HCT116 (cell line): ENCODE results near the gene KMT2D. TPM values are rescaled to one million over a fixed set of nuclear protein-coding genes. Genes with fewer than 3 reads are reported as not detected.

ENCODE experiments used
- ATAC-seq: fragments of 200-7000 bp; cut with Tn5 transposase; 2 replicates; pipeline ENCODE4 v1.9.1; 2020; ENCODE audit warnings: mild to moderate bottlenecking, moderate library complexity
- BruUV-seq: library from RNA; stranded (reverse); fragments of 400-500 nt; replicated peaks from 2 replicates; lab custom pipeline; 2021; lab: Mats Ljungman, UMichigan
- CTCF ChIA-PET: fragments of 300-600 bp; sonication (Branson Sonifier 250); formaldehyde crosslinking; loops from one replicate; lab custom pipeline; 2021; ENCODE audit warnings: antibody characterized with exemption; lab: Charles Lee
- POLR2A ChIA-PET: fragments of 300-600, 350-600 bp; sonication (Branson Sonifier 250); formaldehyde crosslinking; loops from one replicate; lab custom pipeline; 2021; ENCODE audit warnings: antibody characterized with exemption; lab: Charles Lee
- RAD21 ChIA-PET, 2 experiments: fragments of 300-600 bp; sonication (Branson Sonifier 250); formaldehyde crosslinking; loops; one replicate each; lab custom pipeline; 2023; ENCODE audit warnings: low total read pairs in 2 of 2; ENCODE audit not compliant: uncharacterized antibody in 2 of 2, unreplicated experiment in 2 of 2, low non-redundant PET in 1 of 2; lab: Charles Lee
- DNase-seq: peaks from one replicate; pipeline ENCODE4 v3.0.0-alpha.2; 2010; ENCODE audit warnings: low read depth, low spot score
- H2AFZ ChIP-seq: fragments of 200-600 bp; shearing (Covaris generic), sonication (generic); 2 replicates; pipeline ENCODE4 v1.6.1; 2017; ENCODE audit warnings: low read depth, mixed run types, mixed read lengths, antibody characterized with exemption, low read length; ENCODE audit not compliant: poor library complexity, severe bottlenecking
- H3K27ac ChIP-seq: 2 replicates; pipeline ENCODE4 v1.5.1; 2012; ENCODE audit warnings: low read depth, low read length
- H3K27me3 ChIP-seq: fragments of 200-600 bp; sonication (generic); 2 replicates; pipeline ENCODE4 v1.6.1; 2016; ENCODE audit warnings: mixed run types, low read length, mixed read lengths; ENCODE audit not compliant: insufficient read depth
- H3K36me3 ChIP-seq, 2 experiments: fragments of 200-500 bp in 1 of 2; fragments of 200-600 bp in 1 of 2; sonication (Bioruptor generic) in 1 of 2; sonication (generic) in 1 of 2; 2 replicates each; pipeline versions ENCODE4 v1.5.1 to v1.6.1; 2014 to 2016; ENCODE audit warnings: low read length in 2 of 2, inconsistent platforms in 1 of 2, mixed read lengths in 1 of 2, mixed run types in 1 of 2; ENCODE audit not compliant: insufficient read depth in 2 of 2, control insufficient read depth in 1 of 2
- H3K4me1 ChIP-seq, 2 experiments: fragments of 200-600 bp in 1 of 2; sonication (generic) in 1 of 2; 2 replicates each; pipeline versions ENCODE4 v1.5.1 to v1.6.1; 2012 to 2017; ENCODE audit warnings: low read length in 2 of 2, inconsistent platforms in 1 of 2, mild to moderate bottlenecking in 1 of 2, mixed read lengths in 1 of 2, mixed run types in 1 of 2, moderate library complexity in 1 of 2; ENCODE audit not compliant: insufficient read depth in 2 of 2, control insufficient read depth in 1 of 2
- H3K4me2 ChIP-seq: fragments of 200-600 bp; sonication (generic); 2 replicates; pipeline ENCODE4 v1.6.1; 2017; ENCODE audit warnings: mixed run types, low read length, mixed read lengths
- H3K4me3 ChIP-seq, 2 experiments: fragments of 200-600 bp in 1 of 2; sonication (generic) in 1 of 2; replicated peaks in 1 of 2; 2 replicates each; pipeline ENCODE4 v1.5.1; 2011 to 2016; ENCODE audit warnings: low read length in 2 of 2, control low read depth in 1 of 2, low read depth in 1 of 2, mild to moderate bottlenecking in 1 of 2, mixed read lengths in 1 of 2, mixed run types in 1 of 2
- H3K79me2 ChIP-seq: fragments of 200-600 bp; sonication (generic); 2 replicates; pipeline ENCODE4 v1.6.1; 2017; ENCODE audit warnings: mild to moderate bottlenecking, mixed run types, low read length, moderate library complexity, mixed read lengths; ENCODE audit not compliant: insufficient read depth
- H3K9ac ChIP-seq: fragments of 200-600 bp; sonication (generic); 2 replicates; pipeline ENCODE4 v1.6.1; 2016; ENCODE audit warnings: low read length, mixed read lengths
- H3K9me2 ChIP-seq: fragments of 200-600 bp; sonication (generic), shearing (Covaris generic); 2 replicates; pipeline ENCODE4 v1.6.1; 2017; ENCODE audit warnings: mixed run types, mild to moderate bottlenecking, moderate library complexity; ENCODE audit not compliant: insufficient read depth
- H3K9me3 ChIP-seq, 2 experiments: fragments of 200-500 bp in 1 of 2; fragments of 200-600 bp in 1 of 2; sonication (Bioruptor generic) in 1 of 2; sonication (generic) in 1 of 2; 2 replicates each; pipeline ENCODE4 v1.6.1; 2014 to 2017; ENCODE audit warnings: low read length in 2 of 2, mixed read lengths in 2 of 2, inconsistent platforms in 1 of 2, low read depth in 1 of 2, mild to moderate bottlenecking in 1 of 2, mixed run types in 1 of 2, moderate library complexity in 1 of 2; ENCODE audit not compliant: control insufficient read depth in 1 of 2, insufficient read depth in 1 of 2
- H4K20me1 ChIP-seq: fragments of 200-600 bp; sonication (generic), shearing (Covaris generic); 2 replicates; pipeline ENCODE4 v1.6.1; 2017; ENCODE audit warnings: mixed run types, mild to moderate bottlenecking, moderate library complexity; ENCODE audit not compliant: insufficient read depth
- CBX3 ChIP-seq: IDR thresholded peaks from 2 replicates; pipeline ENCODE4 v1.6.1; 2012; ENCODE audit warnings: low read depth
- CEBPB ChIP-seq: IDR thresholded peaks from 2 replicates; pipeline ENCODE4 v1.6.1; 2012; ENCODE audit warnings: low read depth
- ELF1 ChIP-seq: IDR thresholded peaks from 2 replicates; pipeline ENCODE4 v1.6.1; 2012; ENCODE audit warnings: low read depth, borderline replicate concordance
- EZH2 ChIP-seq: fragments of 200-600 bp; sonication (generic); IDR thresholded peaks from 2 replicates; pipeline ENCODE4 v1.6.1; 2017; ENCODE audit warnings: antibody characterized with exemption, mixed run types
- EZH2phosphoT487 ChIP-seq: fragments of 200-600 bp; IDR thresholded peaks from 2 replicates; pipeline ENCODE4 v1.6.1; 2018; ENCODE audit warnings: antibody characterized with exemption, borderline replicate concordance
- JUND ChIP-seq: IDR thresholded peaks from 2 replicates; pipeline ENCODE4 v1.6.1; 2012
- POLR2AphosphoS5 ChIP-seq: IDR thresholded peaks from 2 replicates; pipeline ENCODE4 v1.6.1; 2011; ENCODE audit warnings: mild to moderate bottlenecking, low read depth, low read length, moderate library complexity
- RAD21 ChIP-seq: IDR thresholded peaks from 2 replicates; pipeline ENCODE4 v1.6.1; 2012; ENCODE audit warnings: low read depth, mild to moderate bottlenecking
- SIN3A ChIP-seq: IDR thresholded peaks from 2 replicates; pipeline ENCODE4 v1.6.1; 2012; ENCODE audit warnings: low read depth
- SRF ChIP-seq: IDR thresholded peaks from 2 replicates; pipeline ENCODE4 v1.6.1; 2012; ENCODE audit warnings: low read depth
- TCF7L2 ChIP-seq: IDR thresholded peaks from 2 replicates; pipeline ENCODE4 v1.7.0; 2011; ENCODE audit warnings: borderline replicate concordance, inconsistent platforms; ENCODE audit not compliant: insufficient read depth, insufficient read length; ENCODE audit errors: extremely low read depth
- YY1 ChIP-seq: IDR thresholded peaks from 2 replicates; pipeline ENCODE4 v1.6.1; 2011; ENCODE audit warnings: low read length, low read depth, moderate library complexity, mild to moderate bottlenecking; ENCODE audit not compliant: insufficient replicate concordance; ENCODE audit errors: extremely low read depth
- ZFX ChIP-seq: fragments of 450-650 bp; IDR thresholded peaks from 2 replicates; pipeline ENCODE4 v1.6.1; 2017
- ZNF274 ChIP-seq: fragments of 200-500 bp; sonication (Bioruptor generic); IDR thresholded peaks from 2 replicates; pipeline ENCODE4 v1.6.1; 2014; ENCODE audit warnings: mild to moderate bottlenecking, low read depth, low read length, inconsistent platforms
- intact Hi-C: fragments of 100-400 bp; cut with micrococcal nuclease; formaldehyde crosslinking; loops from 2 replicates; pipeline ENCODE4 v1.10.0; 2022
- total RNA-seq: library from RNA; stranded (reverse); gene quantifications from one replicate; pipeline ENCODE4 v1.2.1, GENCODE V29; 2021; ENCODE audit not compliant: unreplicated experiment
- TF ChIP-seq, protein P1 (sequence below), 3 experiments: fragments of 200-600 bp in 1 of 3; sonication (generic) in 1 of 3; IDR thresholded peaks in 2 of 3; conservative IDR thresholded peaks in 1 of 3; 2 replicates each; pipeline ENCODE4 v1.5.1; 2012 to 2017; ENCODE audit warnings: low read depth in 2 of 3, low read length in 2 of 3, antibody characterized with exemption in 1 of 3, borderline replicate concordance in 1 of 3, control low read depth in 1 of 3, mild to moderate bottlenecking in 1 of 3, mixed read lengths in 1 of 3, mixed run types in 1 of 3, moderate library complexity in 1 of 3; ENCODE audit not compliant: insufficient read depth in 1 of 3
- TF ChIP-seq, protein P2 (sequence below): IDR thresholded peaks from 2 replicates; pipeline ENCODE4 v1.6.1; 2011; ENCODE audit warnings: mild to moderate bottlenecking, low read length, moderate library complexity; ENCODE audit not compliant: insufficient replicate concordance; ENCODE audit errors: extremely low read depth
- TF ChIP-seq, protein P3 (sequence below): IDR thresholded peaks from 2 replicates; pipeline ENCODE4 v1.6.1; 2012; ENCODE audit warnings: low read depth
- TF ChIP-seq, protein P4 (sequence below): IDR thresholded peaks from 2 replicates; pipeline ENCODE4 v1.6.1; 2012

Gene KMT2D
- total RNA-seq, 1 experiment from 2014 or later = 71.3 TPM

DNA sequence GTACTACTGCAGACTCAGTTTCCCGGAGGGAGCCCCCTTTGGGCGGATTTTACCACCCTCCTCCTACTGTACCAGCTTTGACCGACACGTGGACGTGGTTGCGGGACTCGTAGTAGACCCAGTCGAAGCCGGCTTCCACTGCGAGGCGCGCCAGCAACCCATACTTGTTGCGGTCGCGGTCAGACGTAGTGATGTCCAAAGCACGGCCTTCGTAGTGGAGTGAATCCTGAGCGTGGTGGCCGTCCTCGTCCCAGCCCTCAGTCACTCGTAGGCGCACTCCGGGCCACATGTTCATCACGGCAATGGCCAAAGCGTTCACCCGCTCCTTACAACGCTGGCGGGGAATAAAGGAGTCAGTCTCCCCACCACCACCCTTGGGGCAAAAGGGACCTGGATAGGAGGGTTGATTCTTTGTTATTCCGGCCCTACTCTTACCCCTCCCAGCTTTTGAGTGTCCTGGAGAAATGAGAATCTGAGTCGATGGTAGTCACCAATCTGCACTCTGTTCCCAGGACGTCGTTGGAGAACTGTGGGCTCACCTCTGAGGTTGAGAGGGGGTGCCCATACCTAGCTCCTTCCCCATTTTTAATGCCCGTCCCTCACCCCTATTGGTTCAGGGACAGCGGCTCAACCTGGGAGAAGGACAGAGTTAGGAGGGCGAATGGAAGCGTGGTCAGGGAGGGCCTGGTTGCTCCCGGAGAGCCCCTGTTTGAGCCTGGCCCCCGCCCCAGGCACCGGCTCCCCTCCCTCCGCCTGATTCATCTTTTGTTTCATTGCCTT is 30.7 kb upstream of the KMT2D start:
- intact Hi-C loops = no loop called here
- no peaks in the 10 kb centered on the region for H3K9me3 ChIP-seq
- no TSS peak for BruUV-seq
- H4K20me1 ChIP-seq = no peaks in the 10 kb centered on the region
- no peak overlapping the region for H2AFZ ChIP-seq
- peaks cover 11 to 16% of the 10 kb centered on the region in 2 experiments for H3K4me1 ChIP-seq
- no peaks in the 10 kb centered on the region for H3K79me2 ChIP-seq
- DNase-seq = no peak
- H3K27ac ChIP-seq = no peak overlapping the region
- POLR2A ChIA-PET = no interaction called here
- H3K9me2 ChIP-seq = no peaks in the 10 kb centered on the region
- RAD21 ChIA-PET = no interaction called here
- CTCF ChIA-PET = no interaction called here
- H3K27me3 ChIP-seq = no peaks in the 10 kb centered on the region
- H3K4me3 ChIP-seq = no peak overlapping the region
- no peak overlapping the region for H3K4me2 ChIP-seq
- ATAC-seq = no peak
- H3K9ac ChIP-seq = no peak overlapping the region
- TF ChIP-seq CEBPB (no peak), EZH2phosphoT487 (no peak), POLR2AphosphoS5 (no peak), RAD21 (no peak), TCF7L2 (no peak), SRF (no peak), ZFX (no peak), SIN3A (no peak), JUND (no peak), ZNF274 (no peak), CBX3 (no peak), ELF1 (no peak), EZH2 (no peak), YY1 (no peak)
- TF ChIP-seq, protein P1, sequence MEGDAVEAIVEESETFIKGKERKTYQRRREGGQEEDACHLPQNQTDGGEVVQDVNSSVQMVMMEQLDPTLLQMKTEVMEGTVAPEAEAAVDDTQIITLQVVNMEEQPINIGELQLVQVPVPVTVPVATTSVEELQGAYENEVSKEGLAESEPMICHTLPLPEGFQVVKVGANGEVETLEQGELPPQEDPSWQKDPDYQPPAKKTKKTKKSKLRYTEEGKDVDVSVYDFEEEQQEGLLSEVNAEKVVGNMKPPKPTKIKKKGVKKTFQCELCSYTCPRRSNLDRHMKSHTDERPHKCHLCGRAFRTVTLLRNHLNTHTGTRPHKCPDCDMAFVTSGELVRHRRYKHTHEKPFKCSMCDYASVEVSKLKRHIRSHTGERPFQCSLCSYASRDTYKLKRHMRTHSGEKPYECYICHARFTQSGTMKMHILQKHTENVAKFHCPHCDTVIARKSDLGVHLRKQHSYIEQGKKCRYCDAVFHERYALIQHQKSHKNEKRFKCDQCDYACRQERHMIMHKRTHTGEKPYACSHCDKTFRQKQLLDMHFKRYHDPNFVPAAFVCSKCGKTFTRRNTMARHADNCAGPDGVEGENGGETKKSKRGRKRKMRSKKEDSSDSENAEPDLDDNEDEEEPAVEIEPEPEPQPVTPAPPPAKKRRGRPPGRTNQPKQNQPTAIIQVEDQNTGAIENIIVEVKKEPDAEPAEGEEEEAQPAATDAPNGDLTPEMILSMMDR (IDR thresholded peaks at IDR 0.05 in 2 of 3, conservative IDR thresholded peaks at IDR 0.05 in 1 of 3; ENCODE audit: borderline replicate concordance in 1 of 3, insufficient read depth in 1 of 3, low read depth in 2 of 3, low read length in 2 of 3) = no peak
- TF ChIP-seq, protein P2, sequence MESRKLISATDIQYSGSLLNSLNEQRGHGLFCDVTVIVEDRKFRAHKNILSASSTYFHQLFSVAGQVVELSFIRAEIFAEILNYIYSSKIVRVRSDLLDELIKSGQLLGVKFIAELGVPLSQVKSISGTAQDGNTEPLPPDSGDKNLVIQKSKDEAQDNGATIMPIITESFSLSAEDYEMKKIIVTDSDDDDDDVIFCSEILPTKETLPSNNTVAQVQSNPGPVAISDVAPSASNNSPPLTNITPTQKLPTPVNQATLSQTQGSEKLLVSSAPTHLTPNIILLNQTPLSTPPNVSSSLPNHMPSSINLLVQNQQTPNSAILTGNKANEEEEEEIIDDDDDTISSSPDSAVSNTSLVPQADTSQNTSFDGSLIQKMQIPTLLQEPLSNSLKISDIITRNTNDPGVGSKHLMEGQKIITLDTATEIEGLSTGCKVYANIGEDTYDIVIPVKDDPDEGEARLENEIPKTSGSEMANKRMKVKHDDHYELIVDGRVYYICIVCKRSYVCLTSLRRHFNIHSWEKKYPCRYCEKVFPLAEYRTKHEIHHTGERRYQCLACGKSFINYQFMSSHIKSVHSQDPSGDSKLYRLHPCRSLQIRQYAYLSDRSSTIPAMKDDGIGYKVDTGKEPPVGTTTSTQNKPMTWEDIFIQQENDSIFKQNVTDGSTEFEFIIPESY = no peak
- TF ChIP-seq, protein P3, sequence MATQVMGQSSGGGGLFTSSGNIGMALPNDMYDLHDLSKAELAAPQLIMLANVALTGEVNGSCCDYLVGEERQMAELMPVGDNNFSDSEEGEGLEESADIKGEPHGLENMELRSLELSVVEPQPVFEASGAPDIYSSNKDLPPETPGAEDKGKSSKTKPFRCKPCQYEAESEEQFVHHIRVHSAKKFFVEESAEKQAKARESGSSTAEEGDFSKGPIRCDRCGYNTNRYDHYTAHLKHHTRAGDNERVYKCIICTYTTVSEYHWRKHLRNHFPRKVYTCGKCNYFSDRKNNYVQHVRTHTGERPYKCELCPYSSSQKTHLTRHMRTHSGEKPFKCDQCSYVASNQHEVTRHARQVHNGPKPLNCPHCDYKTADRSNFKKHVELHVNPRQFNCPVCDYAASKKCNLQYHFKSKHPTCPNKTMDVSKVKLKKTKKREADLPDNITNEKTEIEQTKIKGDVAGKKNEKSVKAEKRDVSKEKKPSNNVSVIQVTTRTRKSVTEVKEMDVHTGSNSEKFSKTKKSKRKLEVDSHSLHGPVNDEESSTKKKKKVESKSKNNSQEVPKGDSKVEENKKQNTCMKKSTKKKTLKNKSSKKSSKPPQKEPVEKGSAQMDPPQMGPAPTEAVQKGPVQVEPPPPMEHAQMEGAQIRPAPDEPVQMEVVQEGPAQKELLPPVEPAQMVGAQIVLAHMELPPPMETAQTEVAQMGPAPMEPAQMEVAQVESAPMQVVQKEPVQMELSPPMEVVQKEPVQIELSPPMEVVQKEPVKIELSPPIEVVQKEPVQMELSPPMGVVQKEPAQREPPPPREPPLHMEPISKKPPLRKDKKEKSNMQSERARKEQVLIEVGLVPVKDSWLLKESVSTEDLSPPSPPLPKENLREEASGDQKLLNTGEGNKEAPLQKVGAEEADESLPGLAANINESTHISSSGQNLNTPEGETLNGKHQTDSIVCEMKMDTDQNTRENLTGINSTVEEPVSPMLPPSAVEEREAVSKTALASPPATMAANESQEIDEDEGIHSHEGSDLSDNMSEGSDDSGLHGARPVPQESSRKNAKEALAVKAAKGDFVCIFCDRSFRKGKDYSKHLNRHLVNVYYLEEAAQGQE = no peak
- TF ChIP-seq, protein P4, sequence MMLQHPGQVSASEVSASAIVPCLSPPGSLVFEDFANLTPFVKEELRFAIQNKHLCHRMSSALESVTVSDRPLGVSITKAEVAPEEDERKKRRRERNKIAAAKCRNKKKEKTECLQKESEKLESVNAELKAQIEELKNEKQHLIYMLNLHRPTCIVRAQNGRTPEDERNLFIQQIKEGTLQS = no peak
- H3K36me3 ChIP-seq = no peaks in the 10 kb centered on the region
